22Rv1 (cell line): ENCODE results near the gene TRAP1.

Source experiments
- CTCF ChIP-seq: fragments of 450-650 bp; IDR thresholded peaks from 2 replicates; pipeline ENCODE4 v1.5.1; 2017; ENCODE audit warnings: mild to moderate bottlenecking
- ZFX ChIP-seq: fragments of 450-650 bp; IDR thresholded peaks from 2 replicates; pipeline ENCODE4 v1.6.1; 2017; ENCODE audit warnings: antibody characterized with exemption, borderline replicate concordance

GRCh38 chr16:3637371-3637923, 79.9 kb downstream of the TRAP1 start:
- TF ChIP-seq ZFX (no peak), CTCF (no peak)
